K562 (cell line): ENCODE measurements around the gene APOBEC3F. TPM values are rescaled to one million over a fixed set of nuclear protein-coding genes. Genes with fewer than 3 reads are reported as not detected.

Source experiments
- ATAC-seq: fragments of 200-7000 bp; cut with Tn5 transposase; 3 replicates; pipeline ENCODE4 v1.9.1; 2020; ENCODE audit warnings: moderate library complexity
- BruUV-seq: library from RNA; stranded (reverse); fragments of 400-500 nt; replicated peaks from 2 replicates; lab custom pipeline; 2021; lab: Mats Ljungman, UMichigan
- CTCF ChIA-PET: fragments of 300-600 bp; formaldehyde crosslinking; extraction: SDS; loops from one replicate; lab custom pipeline; 2021; ENCODE audit warnings: low intra/inter-chr PET ratio; lab: Yijun Ruan, JAX
- POLR2A ChIA-PET: fragments of 300-600, 350-650 bp; sonication (Branson Sonifier 250); formaldehyde crosslinking; extraction: SDS; loops from one replicate; lab custom pipeline; 2021; ENCODE audit warnings: antibody characterized with exemption, inconsistent platforms; lab: Yijun Ruan, JAX
- DNase-seq, 4 experiments: peaks; one replicate each; pipeline versions ENCODE4 v3.0.0 to v3.0.0-alpha.2; 2011 to 2018; ENCODE audit warnings: low spot score in 3 of 4, mixed read lengths in 3 of 4; ENCODE audit errors: extremely low read depth in 1 of 4
- FAIRE-seq: peaks from 2 replicates; lab custom pipeline; 2011; peaks lifted over from hg19 to GRCh38; lab: Jason Lieb, UNC
- H2AFZ ChIP-seq: 2 replicates; pipeline ENCODE4 v1.6.0; 2011; ENCODE audit warnings: low read depth, low read length, control low read depth, inconsistent platforms
- H3K27ac ChIP-seq: fragments of 200-600 bp; 3 replicates; pipeline ENCODE4 v1.8.0; 2011; ENCODE audit warnings: low read depth, mild to moderate bottlenecking, control low read depth, inconsistent platforms, low read length, moderate library complexity, mixed read lengths; ENCODE audit errors: extremely low read depth
- H3K27me3 ChIP-seq, 2 experiments: fragments of 300-600 bp in 1 of 2; 2 replicates in 1 of 2; 3 replicates in 1 of 2; pipeline versions ENCODE4 v1.6.0 to v1.8.0; 2011; ENCODE audit warnings: inconsistent platforms in 2 of 2, low read length in 2 of 2, mild to moderate bottlenecking in 1 of 2, mixed read lengths in 1 of 2, moderate library complexity in 1 of 2; ENCODE audit not compliant: control insufficient read depth in 2 of 2, insufficient read depth in 2 of 2
- H3K36me3 ChIP-seq: fragments of 300-600 bp; 3 replicates; pipeline ENCODE4 v1.8.0; 2011; ENCODE audit warnings: mild to moderate bottlenecking, low read length, inconsistent platforms; ENCODE audit not compliant: control insufficient read depth, insufficient read depth
- H3K4me1 ChIP-seq, 2 experiments: fragments of 200-600 bp in 1 of 2; replicated peaks in 1 of 2; 2 replicates in 1 of 2; 3 replicates in 1 of 2; pipeline versions ENCODE4 v1.5.1 to v1.8.0; 2011; ENCODE audit warnings: inconsistent platforms in 2 of 2, low read length in 2 of 2, mild to moderate bottlenecking in 1 of 2, mixed read lengths in 1 of 2, moderate library complexity in 1 of 2; ENCODE audit not compliant: control insufficient read depth in 2 of 2, insufficient read depth in 2 of 2
- H3K4me2 ChIP-seq: 2 replicates; pipeline ENCODE4 v1.6.1; 2011; ENCODE audit warnings: low read length, control low read depth, inconsistent platforms, mixed read lengths; ENCODE audit not compliant: insufficient read depth
- H3K4me3 ChIP-seq: fragments of 200-600 bp; sonication (generic), shearing (Covaris generic); 2 replicates; pipeline ENCODE4 v1.5.1; 2016; ENCODE audit warnings: control low read depth, inconsistent platforms
- H3K79me2 ChIP-seq: fragments of 200-600 bp; 3 replicates; pipeline ENCODE4 v1.8.0; 2011; ENCODE audit warnings: low read length, inconsistent platforms; ENCODE audit not compliant: control insufficient read depth, insufficient read depth
- H3K9ac ChIP-seq, 2 experiments: 2 replicates each; pipeline versions ENCODE4 v1.6.0 to v1.6.1; 2011; ENCODE audit warnings: low read depth in 2 of 2, low read length in 2 of 2, control low read depth in 1 of 2, inconsistent platforms in 1 of 2, mild to moderate bottlenecking in 1 of 2, mixed read lengths in 1 of 2; ENCODE audit not compliant: insufficient read depth in 1 of 2
- H3K9me1 ChIP-seq: one replicate; pipeline ENCODE4 v1.6.0; 2011; ENCODE audit warnings: inconsistent platforms, mild to moderate bottlenecking, low read length, moderate library complexity; ENCODE audit not compliant: control insufficient read depth, insufficient read depth
- H3K9me3 ChIP-seq: replicated peaks from 2 replicates; pipeline ENCODE4 v1.5.1; 2011; ENCODE audit warnings: low read depth, low read length, inconsistent platforms; ENCODE audit not compliant: control insufficient read depth, insufficient read depth
- H4K20me1 ChIP-seq: replicated peaks from 2 replicates; pipeline ENCODE4 v1.6.1; 2011; ENCODE audit warnings: low read length, inconsistent platforms, mixed read lengths; ENCODE audit not compliant: control insufficient read depth, insufficient read depth
- CHD7 ChIP-seq: fragments of 200-600 bp; sonication (generic); IDR thresholded peaks from one replicate; pipeline ENCODE4 v1.6.1; 2012; ENCODE audit warnings: mild to moderate bottlenecking, low read depth, low read length, inconsistent platforms
- RBBP5 ChIP-seq: fragments of 200-600 bp; sonication (generic); IDR thresholded peaks from 2 replicates; pipeline ENCODE4 v1.6.1; 2012; ENCODE audit warnings: borderline replicate concordance, mild to moderate bottlenecking, low read length, control low read depth, inconsistent platforms; ENCODE audit not compliant: insufficient read depth, poor library complexity, severe bottlenecking
- WGBS: fragments of 100-300 bp; shearing (Covaris generic); methylation state at CpG from one replicate; pipeline ENCODE4 v1.1.6; 2016; ENCODE audit warnings: low coverage, mixed read lengths; ENCODE audit not compliant: insufficient coverage; ENCODE audit errors: missing lambda C conversion rate; 5-methylcytosine and 5-hydroxymethylcytosine counted together
- in situ Hi-C: fragments of 300-500 bp; cut with MboI; formaldehyde crosslinking; loops from 4 replicates; pipeline ENCODE4 v1.15.0; 2018; ENCODE audit warnings: inconsistent platforms, mixed read lengths
- intact Hi-C: fragments of 100-400 bp; cut with micrococcal nuclease; formaldehyde crosslinking; loops from 2 replicates; pipeline ENCODE4 v1.14.2; 2022
- polyA plus RNA-seq, 8 experiments: library from polyadenylated mRNA; depleted of rRNA in 4 of 8; stranded (reverse) in 5 of 8; unstranded in 3 of 8; fragments of >200 nt; fragmentation: Nextera tagmentation in 2 of 8; fragmentation: Illumina TruSeq in 1 of 8; extraction: Ambion mirVana in 2 of 8; extraction: Trizol in 1 of 8; gene quantifications; 2 replicates each; pipeline versions ENCODE4 v1.2.1 to v1.2.3, GENCODE V29; 2011 to 2014; ENCODE audit warnings: inconsistent platforms in 1 of 8, missing spikeins in 1 of 8
- total RNA-seq, 7 experiments: library from RNA; depleted of rRNA in 6 of 7; stranded (reverse); fragments of >200 nt in 6 of 7; fragmentation: Illumina TruSeq in 2 of 7; extraction: Trizol in 2 of 7; gene quantifications; 2 replicates each; pipeline versions ENCODE4 v1.2.1 to v1.2.3, GENCODE V29; 2011 to 2021; ENCODE audit warnings: low replicate concordance in 1 of 7

Gene APOBEC3F
- total and polyA plus RNA-seq, 9 of the 15 experiments (the other 6 are each of a cell fraction or from before 2014, with no cell fraction given), result 1.1 to 3.3 (median 1.9) TPM

- CTCF ChIA-PET, result no interaction called here
- intact Hi-C loops (no loop called here), in situ Hi-C loops (no loop called here)
- Histone ChIP-seq H3K27me3 (no peaks in the 10 kb centered on the region), H3K9ac (peak within 1 kb of the TSS in 1 of 2 experiments; percentile 15; a peak in 1 of 4 replicates), H3K4me1 (peaks cover 6 to 15% of the 10 kb centered on the region in 2 experiments; a peak in 4 of 5 replicates), H3K9me1 (no peaks in the 10 kb centered on the region), H3K36me3 (no peaks in the 10 kb centered on the region), H3K9me3 (no peaks in the 10 kb centered on the region), H3K4me2 (no peak within 1 kb of the TSS), H2AFZ (peak within 1 kb of the TSS; percentile 55), H3K27ac (no peak within 1 kb of the TSS), H4K20me1 (no peaks in the 10 kb centered on the region), H3K4me3 (no peak within 1 kb of the TSS), H3K79me2 (no peaks in the 10 kb centered on the region)
- DNase-seq, result peak in 3 of 4 experiments; percentile 25 to 75 (median 43)
- ATAC-seq, result peak; percentile 72
- 56% methylated on average over 8 of the region's 9 CpGs for WGBS
- peak; percentile 74 for FAIRE-seq
- BruUV-seq, result no TSS peak
- POLR2A ChIA-PET, result no interaction called here
- TF ChIP-seq RBBP5 (peak; percentile 35), CHD7 (no peak)
Observed at GRCh38 chr22:39097098-39098020, 56.7 kb downstream of the APOBEC3F start, which contains the start of gene APOBEC3H. Gene APOBEC3H (plus strand): TSS chr22:39097244. CDS start chr22:39100279, 3,035 bp downstream.
